Measurements from ENCODE around the gene MRC1.

MRC1 gene

DNA sequence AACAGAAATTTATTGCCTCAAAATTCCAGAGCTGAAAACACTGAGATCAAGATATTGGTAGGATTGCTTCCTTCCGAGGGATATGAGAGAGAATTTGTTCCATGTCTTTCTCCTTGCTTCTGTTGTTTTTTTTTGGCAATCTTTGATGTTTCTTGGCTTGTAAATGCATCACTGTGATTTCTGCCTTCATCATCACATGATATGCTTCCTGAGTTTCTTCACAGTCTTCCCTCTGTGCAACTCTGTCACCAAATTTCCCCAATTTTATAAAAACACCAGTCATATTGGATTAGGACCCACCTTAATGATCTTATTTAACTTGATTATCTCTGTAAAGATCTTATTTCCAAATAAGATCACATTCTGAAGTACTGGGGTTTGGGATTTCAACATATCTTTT, 42.4 kb upstream of the MRC1 start:
- no peak for DNase-seq
- ATAC-seq (ENCODE audit: insufficient read depth, low read depth) = no peak

DNA sequence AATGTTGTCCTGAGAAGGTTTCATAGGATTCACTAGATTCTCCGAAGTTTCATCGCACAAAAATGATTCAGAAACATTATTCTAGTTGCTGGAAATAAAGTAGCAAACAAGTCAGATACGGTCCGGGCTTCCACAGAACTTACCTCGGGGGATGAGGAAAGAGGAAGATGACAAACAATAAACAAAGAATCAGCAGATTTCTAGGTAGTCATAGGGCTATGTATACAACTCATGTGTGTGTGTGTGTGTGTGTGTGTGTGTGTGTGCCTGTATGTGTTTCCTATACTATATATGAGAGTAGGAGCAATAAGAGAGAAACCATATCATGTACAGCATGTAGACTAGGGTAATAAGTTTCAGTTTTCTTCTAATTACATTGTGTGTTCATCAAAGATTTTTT, 40.7 kb upstream of the MRC1 start:
- H3K9ac ChIP-seq (ENCODE audit: low read depth, low read length) = no peak overlapping the region
- H2AFZ ChIP-seq (ENCODE audit: low read depth, low read length) = no peak overlapping the region
- no peak for TF ChIP-seq EZH2 (IDR thresholded peaks at IDR 0.05; ENCODE audit: borderline replicate concordance, low read depth, low read length, severe bottlenecking)
- TF ChIP-seq, protein P1, sequence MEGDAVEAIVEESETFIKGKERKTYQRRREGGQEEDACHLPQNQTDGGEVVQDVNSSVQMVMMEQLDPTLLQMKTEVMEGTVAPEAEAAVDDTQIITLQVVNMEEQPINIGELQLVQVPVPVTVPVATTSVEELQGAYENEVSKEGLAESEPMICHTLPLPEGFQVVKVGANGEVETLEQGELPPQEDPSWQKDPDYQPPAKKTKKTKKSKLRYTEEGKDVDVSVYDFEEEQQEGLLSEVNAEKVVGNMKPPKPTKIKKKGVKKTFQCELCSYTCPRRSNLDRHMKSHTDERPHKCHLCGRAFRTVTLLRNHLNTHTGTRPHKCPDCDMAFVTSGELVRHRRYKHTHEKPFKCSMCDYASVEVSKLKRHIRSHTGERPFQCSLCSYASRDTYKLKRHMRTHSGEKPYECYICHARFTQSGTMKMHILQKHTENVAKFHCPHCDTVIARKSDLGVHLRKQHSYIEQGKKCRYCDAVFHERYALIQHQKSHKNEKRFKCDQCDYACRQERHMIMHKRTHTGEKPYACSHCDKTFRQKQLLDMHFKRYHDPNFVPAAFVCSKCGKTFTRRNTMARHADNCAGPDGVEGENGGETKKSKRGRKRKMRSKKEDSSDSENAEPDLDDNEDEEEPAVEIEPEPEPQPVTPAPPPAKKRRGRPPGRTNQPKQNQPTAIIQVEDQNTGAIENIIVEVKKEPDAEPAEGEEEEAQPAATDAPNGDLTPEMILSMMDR (IDR thresholded peaks at IDR 0.05; ENCODE audit: borderline replicate concordance, extremely low read depth, low read length, poor library complexity, severe bottlenecking) = no peak

More for the DNA sequence above, 42.4 kb upstream of the MRC1 start:
- H4K20me1 ChIP-seq (ENCODE audit: insufficient read depth, low read length) = no peaks in the 10 kb centered on the region
- no peaks in the 10 kb centered on the region for H3K36me3 ChIP-seq (ENCODE audit: insufficient read depth, low read length)
- peaks cover 5% of the 10 kb centered on the region for H3K9me3 ChIP-seq (ENCODE audit: insufficient read depth, low read length, severe bottlenecking)
- no peaks in the 10 kb centered on the region for H3K27me3 ChIP-seq (ENCODE audit: insufficient read depth, low read length, poor library complexity)
- H3K27ac ChIP-seq (ENCODE audit: low read length) = no peak overlapping the region
- H3K9ac ChIP-seq (ENCODE audit: low read depth, low read length) = no peak overlapping the region
- H3K4me1 ChIP-seq (ENCODE audit: insufficient read depth, low read length) = no peaks in the 10 kb centered on the region
- no peak overlapping the region for H2AFZ ChIP-seq (ENCODE audit: low read depth, low read length)
- TF ChIP-seq, protein P1 (IDR thresholded peaks at IDR 0.05; ENCODE audit: borderline replicate concordance, extremely low read depth, low read length, poor library complexity, severe bottlenecking) = no peak
- TF ChIP-seq EZH2 (IDR thresholded peaks at IDR 0.05; ENCODE audit: borderline replicate concordance, low read depth, low read length, severe bottlenecking) = no peak
- H3K4me3 ChIP-seq (ENCODE audit: low read depth in 1 of 2, low read length in 2 of 2) = no peak overlapping the region
- H3K79me2 ChIP-seq (ENCODE audit: insufficient read depth, low read length) = no peaks in the 10 kb centered on the region
- H3K4me2 ChIP-seq (ENCODE audit: insufficient read depth, low read length) = no peak overlapping the region

DNA sequence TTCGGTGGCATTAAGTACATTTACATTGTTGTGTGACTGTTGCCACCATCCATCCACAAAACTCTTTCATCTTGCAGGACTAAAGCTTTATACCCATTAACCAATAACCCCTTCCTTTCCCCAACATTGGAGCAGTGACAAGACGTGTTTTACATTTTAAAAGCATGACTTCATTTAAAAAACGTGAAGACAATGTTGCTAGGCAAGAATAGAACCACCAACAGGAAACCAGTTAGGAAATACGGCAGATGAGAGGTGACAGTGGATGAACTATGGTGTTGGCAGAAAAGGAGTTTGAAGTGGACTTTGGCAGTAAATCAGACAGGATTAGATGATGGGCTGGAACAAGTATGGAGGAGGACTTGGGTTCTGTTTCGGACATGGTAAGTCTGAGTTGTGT, 40.2 kb upstream of the MRC1 start:
- Histone ChIP-seq H3K9me3 (ENCODE audit: insufficient read depth, low read length, severe bottlenecking) (peaks cover 5% of the 10 kb centered on the region), H3K27me3 (ENCODE audit: insufficient read depth, low read length, poor library complexity) (no peaks in the 10 kb centered on the region), H3K36me3 (ENCODE audit: insufficient read depth, low read length) (no peaks in the 10 kb centered on the region), H3K27ac (ENCODE audit: low read length) (no peak overlapping the region), H3K4me1 (ENCODE audit: insufficient read depth, low read length) (no peaks in the 10 kb centered on the region), H2AFZ (ENCODE audit: low read depth, low read length) (0 out of 2 replicates have a peak overlapping the region, but pooled peaks have one; percentile 5), H3K79me2 (ENCODE audit: insufficient read depth, low read length) (no peaks in the 10 kb centered on the region), H3K4me2 (ENCODE audit: insufficient read depth, low read length) (no peak overlapping the region), H3K4me3 (ENCODE audit: low read depth in 1 of 2, low read length in 2 of 2) (no peak overlapping the region), H3K9ac (ENCODE audit: low read depth, low read length) (no peak overlapping the region), H4K20me1 (ENCODE audit: insufficient read depth, low read length) (no peaks in the 10 kb centered on the region)
- DNase-seq (no peak), ATAC-seq (ENCODE audit: insufficient read depth, low read depth) (no peak)
- TF ChIP-seq, protein P1 (IDR thresholded peaks at IDR 0.05; ENCODE audit: borderline replicate concordance, extremely low read depth, low read length, poor library complexity, severe bottlenecking) = no peak
- TF ChIP-seq EZH2 (IDR thresholded peaks at IDR 0.05; ENCODE audit: borderline replicate concordance, low read depth, low read length, severe bottlenecking) = no peak

More for the DNA sequence above, 40.7 kb upstream of the MRC1 start:
- H4K20me1 ChIP-seq (ENCODE audit: insufficient read depth, low read length) = no peaks in the 10 kb centered on the region
- no peaks in the 10 kb centered on the region for H3K79me2 ChIP-seq (ENCODE audit: insufficient read depth, low read length)
- H3K9me3 ChIP-seq (ENCODE audit: insufficient read depth, low read length, severe bottlenecking) = peaks cover 5% of the 10 kb centered on the region
- no peak overlapping the region for H3K4me2 ChIP-seq (ENCODE audit: insufficient read depth, low read length)
- no peak overlapping the region for H3K4me3 ChIP-seq (ENCODE audit: low read depth in 1 of 2, low read length in 2 of 2)
- H3K27me3 ChIP-seq (ENCODE audit: insufficient read depth, low read length, poor library complexity) = no peaks in the 10 kb centered on the region
- DNase-seq = no peak
- ATAC-seq (ENCODE audit: insufficient read depth, low read depth) = no peak
- no peak overlapping the region for H3K27ac ChIP-seq (ENCODE audit: low read length)
- H3K4me1 ChIP-seq (ENCODE audit: insufficient read depth, low read length) = no peaks in the 10 kb centered on the region
- H3K36me3 ChIP-seq (ENCODE audit: insufficient read depth, low read length) = no peaks in the 10 kb centered on the region

DNA sequence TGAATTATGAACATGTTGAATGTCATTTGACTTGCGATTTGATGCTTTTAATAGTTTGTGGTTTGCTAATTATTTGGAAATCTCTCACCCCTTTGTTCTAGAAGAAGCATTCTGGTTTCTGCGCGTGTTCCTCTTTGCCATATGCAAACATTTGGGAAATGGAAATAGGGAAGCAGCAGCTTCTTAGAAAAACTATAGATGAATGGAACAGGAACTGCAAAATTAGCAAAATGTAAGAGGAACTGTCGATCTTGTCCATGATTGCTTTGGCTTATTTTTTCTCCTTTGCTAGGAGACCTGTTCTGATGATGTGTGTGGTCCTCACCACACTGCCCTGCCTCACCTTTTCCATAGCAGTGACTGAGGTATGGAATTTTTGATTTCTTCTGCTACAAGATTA, 38.1 kb upstream of the MRC1 start:
- Histone ChIP-seq H2AFZ (ENCODE audit: low read depth, low read length) (no peak overlapping the region), H4K20me1 (ENCODE audit: insufficient read depth, low read length) (no peaks in the 10 kb centered on the region), H3K79me2 (ENCODE audit: insufficient read depth, low read length) (no peaks in the 10 kb centered on the region), H3K9ac (ENCODE audit: low read depth, low read length) (no peak overlapping the region), H3K27ac (ENCODE audit: low read length) (no peak overlapping the region), H3K27me3 (ENCODE audit: insufficient read depth, low read length, poor library complexity) (no peaks in the 10 kb centered on the region), H3K36me3 (ENCODE audit: insufficient read depth, low read length) (no peaks in the 10 kb centered on the region), H3K9me3 (ENCODE audit: insufficient read depth, low read length, severe bottlenecking) (peaks cover 5% of the 10 kb centered on the region), H3K4me1 (ENCODE audit: insufficient read depth, low read length) (no peaks in the 10 kb centered on the region), H3K4me3 (ENCODE audit: low read depth in 1 of 2, low read length in 2 of 2) (no peak overlapping the region), H3K4me2 (ENCODE audit: insufficient read depth, low read length) (no peak overlapping the region)
- ATAC-seq (ENCODE audit: insufficient read depth, low read depth) (no peak), DNase-seq (no peak)
- TF ChIP-seq, protein P1 (IDR thresholded peaks at IDR 0.05; ENCODE audit: borderline replicate concordance, extremely low read depth, low read length, poor library complexity, severe bottlenecking) = no peak
- no peak for TF ChIP-seq EZH2 (IDR thresholded peaks at IDR 0.05; ENCODE audit: borderline replicate concordance, low read depth, low read length, severe bottlenecking)
